ENCODE data around the gene SOD3. TPM values are rescaled to one million over a fixed set of nuclear protein-coding genes. Genes with fewer than 3 reads are reported as not detected.

The SOD3 gene
- total RNA-seq, 1 experiment from 2014 or later: not detected

DNA sequence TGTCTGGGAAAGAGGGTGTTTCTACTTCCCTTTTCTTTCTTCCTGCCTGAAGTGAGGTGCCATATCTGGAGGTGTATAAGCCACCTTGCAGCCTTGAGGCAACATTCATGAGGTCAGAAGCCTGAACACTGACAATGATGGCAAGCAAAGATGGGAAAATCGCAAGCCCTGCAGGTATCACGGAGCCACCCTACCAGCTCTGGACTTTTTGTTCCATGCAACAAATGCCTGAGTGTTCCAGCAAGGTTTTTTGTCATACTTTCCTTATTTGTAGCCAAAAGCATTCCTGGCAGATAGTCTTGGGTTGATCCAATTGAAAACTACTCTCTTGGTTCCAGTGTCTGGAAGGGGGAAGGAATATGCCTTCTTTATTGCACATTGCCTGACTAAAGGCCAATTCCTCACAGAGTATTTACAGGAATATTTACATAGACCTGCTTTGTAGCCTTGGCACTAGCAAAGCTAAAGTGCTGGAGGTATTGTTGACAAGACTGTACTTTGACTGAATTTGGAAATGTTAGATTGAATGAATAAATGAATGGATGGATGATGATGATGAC is 14.4 kb upstream of the SOD3 start:
- H3K79me2 ChIP-seq (ENCODE audit: low read length): no peaks in the 10 kb centered on the region
- no peak overlapping the region for H3K4me2 ChIP-seq (ENCODE audit: low read depth, low read length, poor library complexity, severe bottlenecking)
- no peak overlapping the region for H3K4me3 ChIP-seq (ENCODE audit: low read length)
- H3K9ac ChIP-seq (ENCODE audit: low read length): no peak overlapping the region
- H3K36me3 ChIP-seq (ENCODE audit: insufficient read depth, low read length): no peaks in the 10 kb centered on the region
- no peaks in the 10 kb centered on the region for H3K9me2 ChIP-seq (replicated peaks; ENCODE audit: insufficient read depth, low read length)
- no peaks in the 10 kb centered on the region for H3K27me3 ChIP-seq (ENCODE audit: low read length)
- H3K4me1 ChIP-seq (ENCODE audit: low read length): no peaks in the 10 kb centered on the region
- no peak overlapping the region for H3K27ac ChIP-seq (ENCODE audit: low read length)
- H3K9me3 ChIP-seq (ENCODE audit: low read length): no peaks in the 10 kb centered on the region
- H4K20me1 ChIP-seq (ENCODE audit: insufficient read depth, low read depth, low read length): no peaks in the 10 kb centered on the region
- DNase-seq: no peak
- no peak overlapping the region for H2AFZ ChIP-seq (ENCODE audit: low read length)

DNA sequence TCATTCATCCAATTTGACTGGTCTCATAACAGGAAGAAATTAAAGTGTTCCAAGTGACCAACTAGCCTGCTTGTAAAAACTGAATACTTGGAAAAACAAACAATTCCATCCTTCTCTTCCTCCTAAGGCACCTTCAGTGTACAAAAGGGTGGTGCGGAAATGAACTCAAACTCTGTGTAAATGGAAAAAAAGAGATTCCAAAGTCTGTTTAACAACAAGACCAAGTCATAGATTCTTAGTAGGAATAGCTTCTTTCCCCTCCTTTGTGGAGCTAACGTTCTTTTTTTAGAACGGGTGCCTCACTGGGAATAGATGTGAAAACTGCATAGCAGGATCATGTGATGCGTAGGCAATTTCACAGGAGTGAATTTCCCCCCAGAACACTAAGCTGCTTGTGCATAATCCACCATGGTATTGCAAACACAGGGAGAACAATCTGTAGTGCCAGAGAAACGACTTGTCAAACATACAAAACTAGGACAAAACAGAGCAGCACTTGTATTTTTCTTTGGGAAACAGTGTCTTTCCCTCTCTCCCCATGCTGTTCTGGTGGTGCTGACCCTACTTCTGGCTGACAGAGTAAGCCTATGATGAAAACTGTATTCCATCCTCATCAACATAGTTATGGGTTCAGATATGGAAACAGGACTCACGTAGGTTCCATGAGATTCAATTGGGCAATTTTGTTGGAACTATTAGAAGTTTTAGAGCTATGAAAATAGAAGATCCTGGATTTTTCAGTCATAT is 13.2 kb upstream of the SOD3 start:
- no peaks in the 10 kb centered on the region for H3K4me1 ChIP-seq (ENCODE audit: low read length)
- no peaks in the 10 kb centered on the region for H3K79me2 ChIP-seq (ENCODE audit: low read length)
- no peaks in the 10 kb centered on the region for H3K9me2 ChIP-seq (replicated peaks; ENCODE audit: insufficient read depth, low read length)
- no peak overlapping the region for H3K4me2 ChIP-seq (ENCODE audit: low read depth, low read length, poor library complexity, severe bottlenecking)
- H3K27ac ChIP-seq (ENCODE audit: low read length): no peak overlapping the region
- no peak overlapping the region for H3K9ac ChIP-seq (ENCODE audit: low read length)
- H3K27me3 ChIP-seq (ENCODE audit: low read length): no peaks in the 10 kb centered on the region
- H3K4me3 ChIP-seq (ENCODE audit: low read length): no peak overlapping the region
- H4K20me1 ChIP-seq (ENCODE audit: insufficient read depth, low read depth, low read length): no peaks in the 10 kb centered on the region
- H3K36me3 ChIP-seq (ENCODE audit: insufficient read depth, low read length): no peaks in the 10 kb centered on the region
- no peaks in the 10 kb centered on the region for H3K9me3 ChIP-seq (ENCODE audit: low read length)
- DNase-seq: no peak
- no peak overlapping the region for H2AFZ ChIP-seq (ENCODE audit: low read length)

DNA sequence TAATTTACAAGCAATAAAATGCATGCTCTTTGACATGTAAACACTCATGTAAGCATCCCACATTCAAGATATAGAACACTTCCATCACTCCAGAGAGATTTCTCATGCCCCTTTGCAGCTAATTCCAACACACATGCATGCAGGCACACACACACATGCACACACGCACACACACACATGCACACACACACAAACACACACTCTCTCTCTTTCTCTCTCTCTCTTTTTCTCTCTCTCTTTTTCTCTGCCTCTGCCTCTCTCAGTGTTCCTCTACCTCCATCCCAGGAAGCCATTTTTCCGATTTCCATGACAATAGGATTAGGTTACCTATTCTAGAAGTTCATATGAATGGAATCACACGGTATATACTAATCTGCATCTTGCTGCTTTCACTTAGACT is 11.9 kb upstream of the SOD3 start:
- Histone ChIP-seq H3K27me3 (ENCODE audit: low read length) (no peaks in the 10 kb centered on the region), H3K27ac (ENCODE audit: low read length) (no peak overlapping the region), H2AFZ (ENCODE audit: low read length) (no peak overlapping the region), H3K9ac (ENCODE audit: low read length) (no peak overlapping the region), H3K36me3 (ENCODE audit: insufficient read depth, low read length) (no peaks in the 10 kb centered on the region), H3K79me2 (ENCODE audit: low read length) (no peaks in the 10 kb centered on the region), H4K20me1 (ENCODE audit: insufficient read depth, low read depth, low read length) (no peaks in the 10 kb centered on the region), H3K9me2 (replicated peaks; ENCODE audit: insufficient read depth, low read length) (no peaks in the 10 kb centered on the region), H3K4me1 (ENCODE audit: low read length) (no peaks in the 10 kb centered on the region), H3K4me2 (ENCODE audit: low read depth, low read length, poor library complexity, severe bottlenecking) (no peak overlapping the region), H3K4me3 (ENCODE audit: low read length) (no peak overlapping the region), H3K9me3 (ENCODE audit: low read length) (no peaks in the 10 kb centered on the region)
- DNase-seq: no peak

DNA sequence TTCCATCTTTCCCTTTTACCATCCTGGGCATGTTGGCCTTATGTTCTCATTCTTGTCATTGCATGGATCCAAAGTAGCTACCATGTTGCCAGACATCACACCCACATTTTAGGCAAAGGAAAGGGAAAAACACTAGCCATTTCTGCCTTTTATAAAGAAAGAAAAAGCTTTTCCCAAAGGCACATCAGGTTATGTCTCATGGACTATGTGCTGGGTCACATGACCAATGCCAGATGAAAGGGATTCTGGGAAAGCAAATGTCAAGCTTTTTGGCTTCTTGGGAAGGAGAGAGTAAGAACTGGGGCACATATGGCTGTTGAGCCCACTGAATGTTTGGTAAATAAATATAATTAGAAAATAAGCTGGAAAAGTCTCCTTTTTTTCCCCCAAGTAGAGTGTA is 4.3 kb upstream of the SOD3 start:
- Histone ChIP-seq H3K4me1 (ENCODE audit: low read length) (peaks cover 3% of the 10 kb centered on the region; the same call in 1 of the 2 replicates), H3K36me3 (ENCODE audit: insufficient read depth, low read length) (no peaks in the 10 kb centered on the region), H3K4me3 (ENCODE audit: low read length) (no peak overlapping the region), H3K27ac (ENCODE audit: low read length) (no peak overlapping the region), H3K9me3 (ENCODE audit: low read length) (no peaks in the 10 kb centered on the region), H4K20me1 (ENCODE audit: insufficient read depth, low read depth, low read length) (no peaks in the 10 kb centered on the region), H3K27me3 (ENCODE audit: low read length) (no peaks in the 10 kb centered on the region), H3K4me2 (ENCODE audit: low read depth, low read length, poor library complexity, severe bottlenecking) (no peak overlapping the region), H3K79me2 (ENCODE audit: low read length) (no peaks in the 10 kb centered on the region), H2AFZ (ENCODE audit: low read length) (no peak overlapping the region), H3K9me2 (replicated peaks; ENCODE audit: insufficient read depth, low read length) (no peaks in the 10 kb centered on the region), H3K9ac (ENCODE audit: low read length) (no peak overlapping the region)
- no peak for DNase-seq

DNA sequence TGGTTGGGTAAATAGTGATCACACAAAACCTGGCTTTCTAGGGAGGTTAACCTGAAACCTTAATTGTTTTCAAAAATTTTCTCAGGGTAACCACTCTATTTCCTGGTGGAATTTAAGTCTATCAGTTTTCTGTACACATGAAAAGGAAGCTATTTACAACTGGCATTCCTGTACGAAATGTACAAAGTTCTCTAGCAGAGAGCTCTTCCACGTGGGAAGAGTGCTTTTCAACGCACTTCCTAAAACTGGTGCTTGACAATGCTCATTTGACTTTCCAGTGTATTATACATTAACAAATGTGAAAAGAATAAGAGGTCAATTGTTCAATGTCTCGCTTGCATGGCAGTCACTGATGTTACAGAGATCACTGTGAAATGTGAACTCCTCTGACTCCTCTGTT is 2.8 kb upstream of the SOD3 start:
- no peak overlapping the region for H3K9ac ChIP-seq (ENCODE audit: low read length)
- H3K9me3 ChIP-seq (ENCODE audit: low read length): no peaks in the 10 kb centered on the region
- no peaks in the 10 kb centered on the region for H3K9me2 ChIP-seq (replicated peaks; ENCODE audit: insufficient read depth, low read length)
- no peaks in the 10 kb centered on the region for H3K27me3 ChIP-seq (ENCODE audit: low read length)
- H3K4me2 ChIP-seq (ENCODE audit: low read depth, low read length, poor library complexity, severe bottlenecking): no peak overlapping the region
- H3K4me1 ChIP-seq (ENCODE audit: low read length): peaks cover 3% of the 10 kb centered on the region; the same call in 1 of the 2 replicates
- H3K79me2 ChIP-seq (ENCODE audit: low read length): no peaks in the 10 kb centered on the region
- H4K20me1 ChIP-seq (ENCODE audit: insufficient read depth, low read depth, low read length): no peaks in the 10 kb centered on the region
- H3K4me3 ChIP-seq (ENCODE audit: low read length): no peak overlapping the region
- DNase-seq: no peak
- peak overlapping the region; percentile 11; the same call in 1 of the 2 replicates for H2AFZ ChIP-seq (ENCODE audit: low read length)
- H3K27ac ChIP-seq (ENCODE audit: low read length): no peak overlapping the region
- H3K36me3 ChIP-seq (ENCODE audit: insufficient read depth, low read length): no peaks in the 10 kb centered on the region

DNA sequence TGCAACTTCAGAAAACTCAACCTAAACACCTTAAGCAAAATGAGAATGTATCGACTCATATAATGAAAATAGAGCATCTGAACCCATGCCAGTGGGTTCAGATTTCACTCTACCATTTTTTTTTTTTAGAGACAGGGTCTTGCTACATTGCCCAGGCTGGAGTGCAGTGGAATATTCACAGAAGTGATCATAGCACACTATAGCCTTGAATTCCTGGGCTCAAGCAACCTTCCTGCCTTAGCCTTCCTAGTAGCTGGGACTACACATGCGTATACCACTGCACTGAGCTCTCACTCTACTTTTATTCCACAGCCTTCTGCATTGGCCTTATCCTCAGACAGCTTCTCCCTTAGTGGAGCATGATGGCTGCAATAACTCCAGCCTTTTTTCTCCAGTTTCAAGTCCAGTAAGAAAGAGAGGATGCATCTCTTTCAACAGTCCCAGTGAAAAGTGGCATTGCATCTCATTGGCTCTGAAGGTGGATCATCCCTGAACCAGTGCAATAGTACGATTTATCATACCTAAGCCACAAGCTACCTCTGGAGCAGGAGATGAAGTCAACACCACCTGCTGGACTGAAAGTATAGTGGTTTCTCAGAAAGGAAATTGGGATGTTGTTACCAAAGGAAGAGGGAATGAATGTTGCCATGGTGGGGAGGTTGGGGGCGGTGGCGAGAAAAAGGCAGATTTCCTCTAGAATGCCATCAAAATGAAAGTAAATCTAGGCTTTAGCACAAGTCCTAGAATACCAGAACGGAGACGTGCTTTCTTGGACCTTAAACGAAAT is 2.0 kb upstream of the SOD3 start:
- no peak overlapping the region for H3K4me3 ChIP-seq (ENCODE audit: low read length)
- peaks cover 3% of the 10 kb centered on the region; the same call in 1 of the 2 replicates for H3K4me1 ChIP-seq (ENCODE audit: low read length)
- H3K9me2 ChIP-seq (replicated peaks; ENCODE audit: insufficient read depth, low read length): no peaks in the 10 kb centered on the region
- DNase-seq: no peak
- H3K36me3 ChIP-seq (ENCODE audit: insufficient read depth, low read length): no peaks in the 10 kb centered on the region
- no peak overlapping the region for H2AFZ ChIP-seq (ENCODE audit: low read length)
- H3K27ac ChIP-seq (ENCODE audit: low read length): no peak overlapping the region
- no peaks in the 10 kb centered on the region for H3K79me2 ChIP-seq (ENCODE audit: low read length)
- H3K27me3 ChIP-seq (ENCODE audit: low read length): no peaks in the 10 kb centered on the region
- no peak overlapping the region for H3K9ac ChIP-seq (ENCODE audit: low read length)
- no peaks in the 10 kb centered on the region for H3K9me3 ChIP-seq (ENCODE audit: low read length)
- no peak overlapping the region for H3K4me2 ChIP-seq (ENCODE audit: low read depth, low read length, poor library complexity, severe bottlenecking)
- no peaks in the 10 kb centered on the region for H4K20me1 ChIP-seq (ENCODE audit: insufficient read depth, low read depth, low read length)

DNA sequence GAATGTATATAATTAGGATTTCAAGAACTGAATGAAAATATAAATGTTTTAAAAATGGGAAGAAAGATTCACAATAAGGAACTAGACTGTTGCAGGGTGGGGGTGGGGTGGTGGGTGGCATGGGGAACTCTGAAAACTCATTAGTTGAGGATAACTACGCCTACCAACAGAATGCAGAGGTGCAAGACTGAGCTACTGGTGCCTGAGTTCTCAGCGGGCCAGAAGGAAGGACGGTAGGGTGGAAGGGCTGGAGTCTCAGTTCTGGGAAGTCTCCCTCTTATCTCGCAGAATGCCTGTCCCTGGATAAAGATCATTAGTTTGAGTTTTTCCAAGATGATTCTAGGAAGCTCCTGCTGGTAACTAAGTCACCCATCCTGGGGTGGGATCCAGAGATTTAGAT is 1.3 kb upstream of the SOD3 start:
- Histone ChIP-seq H3K9ac (ENCODE audit: low read length) (no peak overlapping the region), H3K4me3 (ENCODE audit: low read length) (no peak overlapping the region), H3K4me2 (ENCODE audit: low read depth, low read length, poor library complexity, severe bottlenecking) (no peak overlapping the region)

DNA sequence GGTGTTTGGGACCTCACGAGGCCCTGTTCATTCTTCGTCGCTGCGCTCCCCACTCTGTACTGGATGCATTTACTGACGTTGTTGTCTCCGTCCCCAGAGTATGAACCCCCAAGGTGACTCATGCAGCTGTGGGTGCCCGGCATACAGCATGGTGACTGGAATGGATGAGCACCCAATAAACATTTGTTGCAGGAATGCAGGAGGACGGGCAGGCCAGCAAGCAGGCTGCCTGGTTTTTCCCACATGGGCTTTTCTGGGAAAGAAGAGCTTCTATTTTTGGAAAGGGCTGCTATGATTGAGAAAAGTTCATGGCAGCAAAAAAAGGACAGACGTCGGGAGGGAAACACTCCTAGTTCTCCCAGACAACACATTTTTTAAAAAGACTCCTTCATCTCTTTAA is 893 bp upstream of the SOD3 start:
- H3K27ac ChIP-seq (ENCODE audit: low read length): no peak overlapping the region
- no peaks in the 10 kb centered on the region for H3K9me2 ChIP-seq (replicated peaks; ENCODE audit: insufficient read depth, low read length)
- H3K4me3 ChIP-seq (ENCODE audit: low read length): no peak overlapping the region
- no peak overlapping the region for H3K4me2 ChIP-seq (ENCODE audit: low read depth, low read length, poor library complexity, severe bottlenecking)
- no peaks in the 10 kb centered on the region for H3K9me3 ChIP-seq (ENCODE audit: low read length)
- H3K36me3 ChIP-seq (ENCODE audit: insufficient read depth, low read length): no peaks in the 10 kb centered on the region
- no peaks in the 10 kb centered on the region for H3K79me2 ChIP-seq (ENCODE audit: low read length)
- H3K4me1 ChIP-seq (ENCODE audit: low read length): peaks cover 3% of the 10 kb centered on the region; the same call in 1 of the 2 replicates
- H2AFZ ChIP-seq (ENCODE audit: low read length): no peak overlapping the region
- DNase-seq: no peak
- H4K20me1 ChIP-seq (ENCODE audit: insufficient read depth, low read depth, low read length): no peaks in the 10 kb centered on the region
- H3K9ac ChIP-seq (ENCODE audit: low read length): no peak overlapping the region
- H3K27me3 ChIP-seq (ENCODE audit: low read length): no peaks in the 10 kb centered on the region

More for the DNA sequence above, 1.3 kb upstream of the SOD3 start:
- Histone ChIP-seq H2AFZ (ENCODE audit: low read length) (no peak overlapping the region), H3K9me3 (ENCODE audit: low read length) (no peaks in the 10 kb centered on the region), H3K27me3 (ENCODE audit: low read length) (no peaks in the 10 kb centered on the region), H3K36me3 (ENCODE audit: insufficient read depth, low read length) (no peaks in the 10 kb centered on the region), H3K79me2 (ENCODE audit: low read length) (no peaks in the 10 kb centered on the region), H3K9me2 (replicated peaks; ENCODE audit: insufficient read depth, low read length) (no peaks in the 10 kb centered on the region), H3K4me1 (ENCODE audit: low read length) (peaks cover 3% of the 10 kb centered on the region; the same call in 1 of the 2 replicates), H4K20me1 (ENCODE audit: insufficient read depth, low read depth, low read length) (no peaks in the 10 kb centered on the region), H3K27ac (ENCODE audit: low read length) (no peak overlapping the region)
- DNase-seq: no peak
